HG02884 (cell line): Measurements from ENCODE around the gene CCT6B.
A peak's percentile ranks its signal among the peaks of the same experiment; 100 is the strongest.
"Not testable (repeated sequence)": the region's sequence is repeated elsewhere in the genome, so short reads cannot be mapped to it uniquely, and the experiment has no call there.

ENCODE experiments used
- ATAC-seq: cut with Tn5 transposase; IDR thresholded peaks from one replicate; pipeline ENCODE4 v1.9.1; 2021; ENCODE audit warnings: mild to moderate bottlenecking, moderate library complexity; ENCODE audit not compliant: unreplicated experiment

CCT6B gene

GRCh38 chr17:34961093-34961911 is at the start of gene CCT6B, which contains the start of gene ZNF830:
TSS of gene CCT6B (minus strand) at chr17:34961460. CDS start at chr17:34961393, 67 bp downstream.
TSS of gene ZNF830 (plus strand) at chr17:34961540. CDS start at chr17:34961567, 27 bp downstream.
- ATAC-seq: peak; percentile 93

- no peak for ATAC-seq
These were observed 48.8 kb upstream of the CCT6B start for GRCh38 chr17:35010093-35010492.

GRCh38 chr17:35006961-35007360 is 45.7 kb upstream of the CCT6B start:
- ATAC-seq: no peak

GRCh38 chr17:35006345-35006744 is 45.1 kb upstream of the CCT6B start:
- ATAC-seq: no peak

GRCh38 chr17:35003778-35004177 is 42.5 kb upstream of the CCT6B start:
- no peak for ATAC-seq

GRCh38 chr17:35002876-35003551 is 41.8 kb upstream of the CCT6B start:
- ATAC-seq: no peak

GRCh38 chr17:35001549-35001948 is 40.3 kb upstream of the CCT6B start:
- ATAC-seq: no peak

- not testable (repeated sequence) for ATAC-seq
These were observed 39.7 kb upstream of the CCT6B start for GRCh38 chr17:35000965-35001364.

- no peak for ATAC-seq
These were observed 38.2 kb upstream of the CCT6B start for GRCh38 chr17:34999456-34999855.

GRCh38 chr17:34998205-34998604 is 36.9 kb upstream of the CCT6B start:
- ATAC-seq: no peak

- ATAC-seq: no peak
These were observed 36.1 kb upstream of the CCT6B start for GRCh38 chr17:34997355-34997862.

GRCh38 chr17:34996422-34997285 is 35.4 kb upstream of the CCT6B start:
- no peak for ATAC-seq

- no peak for ATAC-seq
These were observed 31.8 kb upstream of the CCT6B start for GRCh38 chr17:34993031-34993430.

GRCh38 chr17:34991606-34992005 is 30.3 kb upstream of the CCT6B start:
- no peak for ATAC-seq

- ATAC-seq: no peak
These were observed 29.7 kb upstream of the CCT6B start for GRCh38 chr17:34990921-34991365.

GRCh38 chr17:34989473-34989872 is 28.2 kb upstream of the CCT6B start:
- ATAC-seq: no peak

- no peak for ATAC-seq
These were observed 27.4 kb upstream of the CCT6B start for GRCh38 chr17:34988644-34989043.

- ATAC-seq: no peak
These were observed 26.0 kb upstream of the CCT6B start for GRCh38 chr17:34987232-34987631.

GRCh38 chr17:34981538-34982241 is 20.4 kb upstream of the CCT6B start:
- no peak for ATAC-seq
